ENCODE data around the gene SLC12A1. TPM values are rescaled to one million over a fixed set of nuclear protein-coding genes. Genes with fewer than 3 reads are reported as not detected.

The SLC12A1 gene
- total RNA-seq, 2 donors from 2014 or later, result 0.68 to 0.85 TPM

GRCh38 chr15:48333540-48333939, 127.4 kb downstream of the SLC12A1 start:
- Histone ChIP-seq H3K27me3 (replicated peaks; ENCODE audit: insufficient read depth) (no peaks in the 10 kb centered on the region), H3K4me1 (ENCODE audit: control insufficient read depth in 1 of 2, low read depth in 2 of 2) (peaks cover 5 to 20% of the 10 kb centered on the region in 2 donors), H3K9me3 (no peaks in the 10 kb centered on the region), H3K36me3 (peaks cover 14% of the 10 kb centered on the region), H3K27ac (no peak overlapping the region), H3K4me3 (no peak overlapping the region)
- no peak for TF ChIP-seq CTCF (IDR thresholded peaks at IDR 0.05)
- DNase-seq (ENCODE audit: low spot score) (no peak), ATAC-seq (ENCODE audit: insufficient number of reproducible peaks, low FRiP score, low read depth) (no peak)

GRCh38 chr15:48334260-48334659, 128.2 kb downstream of the SLC12A1 start:
- Histone ChIP-seq H3K27ac (no peak overlapping the region), H3K4me3 (no peak overlapping the region), H3K36me3 (peaks cover 14% of the 10 kb centered on the region), H3K9me3 (no peaks in the 10 kb centered on the region), H3K27me3 (replicated peaks; ENCODE audit: insufficient read depth) (no peaks in the 10 kb centered on the region), H3K4me1 (ENCODE audit: control insufficient read depth in 1 of 2, low read depth in 2 of 2) (peaks cover 5 to 20% of the 10 kb centered on the region in 2 donors)
- TF ChIP-seq CTCF (IDR thresholded peaks at IDR 0.05), result no peak
- DNase-seq (ENCODE audit: low spot score), result no peak
- ATAC-seq (ENCODE audit: insufficient number of reproducible peaks, low FRiP score, low read depth), result no peak

- Histone ChIP-seq H3K27ac (no peak overlapping the region), H3K4me3 (no peak overlapping the region), H3K4me1 (ENCODE audit: control insufficient read depth in 1 of 2, low read depth in 2 of 2) (peaks cover 5 to 8% of the 10 kb centered on the region in 2 donors), H3K27me3 (replicated peaks; ENCODE audit: insufficient read depth) (no peaks in the 10 kb centered on the region), H3K36me3 (peaks cover 20% of the 10 kb centered on the region), H3K9me3 (no peaks in the 10 kb centered on the region)
- no peak for TF ChIP-seq CTCF (IDR thresholded peaks at IDR 0.05)
- no peak for ATAC-seq (ENCODE audit: insufficient number of reproducible peaks, low FRiP score, low read depth)
- DNase-seq (ENCODE audit: low spot score), result no peak
Measured at GRCh38 chr15:48336940-48337339, 130.8 kb downstream of the SLC12A1 start.

GRCh38 chr15:48337607-48338006, 131.5 kb downstream of the SLC12A1 start:
- H3K27ac ChIP-seq, result no peak overlapping the region
- no peaks in the 10 kb centered on the region for H3K27me3 ChIP-seq (replicated peaks; ENCODE audit: insufficient read depth)
- H3K4me1 ChIP-seq (ENCODE audit: control insufficient read depth in 1 of 2, low read depth in 2 of 2), result peaks cover 0 to 2% of the 10 kb centered on the region in 2 donors
- H3K4me3 ChIP-seq, result no peak overlapping the region
- no peaks in the 10 kb centered on the region for H3K9me3 ChIP-seq
- DNase-seq (ENCODE audit: low spot score) (no peak), ATAC-seq (ENCODE audit: insufficient number of reproducible peaks, low FRiP score, low read depth) (no peak)
- H3K36me3 ChIP-seq, result peaks cover 21% of the 10 kb centered on the region
- no peak for TF ChIP-seq CTCF (IDR thresholded peaks at IDR 0.05)

- peaks cover 17% of the 10 kb centered on the region for H3K36me3 ChIP-seq
- H3K27ac ChIP-seq, result no peak overlapping the region
- no peak overlapping the region for H3K4me3 ChIP-seq
- TF ChIP-seq CTCF (IDR thresholded peaks at IDR 0.05), result no peak
- DNase-seq (ENCODE audit: low spot score) (no peak), ATAC-seq (ENCODE audit: insufficient number of reproducible peaks, low FRiP score, low read depth) (no peak)
- H3K4me1 ChIP-seq (ENCODE audit: control insufficient read depth in 1 of 2, low read depth in 2 of 2), result no peaks in the 10 kb centered on the region
- no peaks in the 10 kb centered on the region for H3K27me3 ChIP-seq (replicated peaks; ENCODE audit: insufficient read depth)
- H3K9me3 ChIP-seq, result no peaks in the 10 kb centered on the region
Measured at GRCh38 chr15:48340111-48340510, 134.0 kb downstream of the SLC12A1 start.
